Measurements from ENCODE around the gene DAZAP2.

The DAZAP2 gene
- total RNA-seq: 184 to 348 (median 244) reads per million in 3 experiments

DNA sequence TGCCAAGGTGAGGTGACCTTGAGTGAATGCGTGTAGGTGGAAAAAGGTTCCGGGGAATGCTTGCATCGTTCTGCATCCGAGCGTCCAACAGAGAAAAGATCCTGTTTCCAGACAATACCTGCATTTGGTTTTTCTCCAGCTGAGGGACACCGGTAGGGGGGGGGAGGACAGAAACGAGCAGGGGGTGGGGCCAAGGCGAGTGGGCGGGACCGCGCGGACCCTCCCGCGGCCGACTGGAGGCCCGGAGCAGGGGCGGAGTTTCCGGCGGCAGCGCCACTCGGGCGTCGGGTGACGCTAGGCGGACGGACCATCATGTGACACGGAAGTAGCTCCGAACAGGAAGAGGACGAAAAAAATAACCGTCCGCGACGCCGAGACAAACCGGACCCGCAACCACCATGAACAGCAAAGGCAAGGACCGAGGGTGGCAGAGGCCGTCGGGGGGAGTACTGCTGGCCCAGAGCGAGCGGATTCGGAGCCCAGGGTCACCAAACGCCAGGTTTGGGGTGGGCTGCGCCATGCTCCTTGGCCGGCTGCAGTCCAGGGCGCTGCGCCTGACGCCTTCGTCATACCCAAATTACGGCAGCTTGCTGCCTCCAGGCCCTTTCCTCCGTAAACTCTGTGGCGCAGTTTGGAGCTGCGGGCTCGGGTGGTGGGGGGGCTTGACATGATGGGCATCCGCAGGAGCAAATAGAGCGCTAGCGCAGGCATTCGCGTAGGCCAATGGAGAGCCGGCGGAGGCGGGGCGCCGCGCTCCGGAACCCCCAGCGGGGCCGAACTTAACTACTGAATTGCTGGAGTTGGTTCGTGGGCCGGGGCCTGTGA is at the start of gene DAZAP2:
DAZAP2 (plus strand) TSS at position 317 of the 825 bp plus-strand sequence; CDS start at position 399, 82 bp downstream.
- DNase-seq: peak; percentile 91

DNA sequence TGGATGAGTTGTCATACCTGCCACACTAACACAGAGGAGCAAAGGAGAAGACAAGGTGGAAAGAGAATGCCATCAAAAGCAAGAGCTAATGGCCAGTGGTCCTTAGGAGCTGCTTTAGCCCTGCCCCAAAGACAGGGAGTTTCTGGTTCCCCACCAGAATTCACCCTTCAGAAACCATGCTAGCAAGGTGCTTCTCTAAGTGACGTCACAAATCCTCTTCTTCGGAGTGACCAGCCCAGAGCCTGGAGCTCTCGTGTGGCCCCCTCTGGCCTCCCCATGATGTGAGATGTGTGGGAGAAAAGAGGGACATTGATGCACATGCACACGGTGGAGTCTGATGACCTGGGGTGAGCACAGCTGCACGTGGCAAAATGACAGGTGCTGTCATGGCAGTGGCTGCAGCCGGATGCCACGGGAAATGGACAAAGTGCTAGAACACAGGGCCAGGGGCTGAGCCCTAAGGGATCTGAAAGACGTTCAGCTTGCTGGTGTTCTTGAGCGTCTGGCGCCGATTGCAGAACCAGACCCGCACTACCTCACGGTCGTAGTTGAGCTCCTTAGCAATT is 48.8 kb upstream of the DAZAP2 start:
- no peak for DNase-seq

GRCh38 chr12:51190820-51191219 is 47.8 kb upstream of the DAZAP2 start:
- DNase-seq: no peak

GRCh38 chr12:51191516-51192283 is 46.9 kb upstream of the DAZAP2 start:
- DNase-seq: no peak

DNA sequence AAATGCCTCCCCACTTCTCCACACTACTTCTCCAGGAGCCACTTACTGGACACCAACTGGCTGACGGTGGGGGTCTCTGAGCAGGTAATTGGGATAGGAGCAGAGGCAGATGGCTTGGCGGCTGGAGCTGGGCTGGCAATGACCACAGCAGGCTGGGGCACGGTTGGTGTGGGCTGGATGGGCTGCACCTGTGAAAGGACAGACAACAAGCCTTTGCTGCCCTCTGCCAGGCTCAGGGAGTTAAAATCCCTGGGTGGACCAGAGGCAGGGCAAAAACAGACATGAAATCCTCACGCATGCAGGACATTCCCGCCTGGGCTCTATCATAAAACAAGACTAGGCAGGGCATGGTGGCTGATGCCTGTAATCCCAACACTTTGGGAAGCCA is 46.3 kb upstream of the DAZAP2 start:
- DNase-seq: no peak

GRCh38 chr12:51195841-51196240 is 42.8 kb upstream of the DAZAP2 start:
- DNase-seq: no peak

- DNase-seq: no peak
Observed at GRCh38 chr12:51196547-51196946, 42.1 kb upstream of the DAZAP2 start.

- DNase-seq: no peak
Observed at GRCh38 chr12:51197736-51198567, 40.7 kb upstream of the DAZAP2 start.

DNA sequence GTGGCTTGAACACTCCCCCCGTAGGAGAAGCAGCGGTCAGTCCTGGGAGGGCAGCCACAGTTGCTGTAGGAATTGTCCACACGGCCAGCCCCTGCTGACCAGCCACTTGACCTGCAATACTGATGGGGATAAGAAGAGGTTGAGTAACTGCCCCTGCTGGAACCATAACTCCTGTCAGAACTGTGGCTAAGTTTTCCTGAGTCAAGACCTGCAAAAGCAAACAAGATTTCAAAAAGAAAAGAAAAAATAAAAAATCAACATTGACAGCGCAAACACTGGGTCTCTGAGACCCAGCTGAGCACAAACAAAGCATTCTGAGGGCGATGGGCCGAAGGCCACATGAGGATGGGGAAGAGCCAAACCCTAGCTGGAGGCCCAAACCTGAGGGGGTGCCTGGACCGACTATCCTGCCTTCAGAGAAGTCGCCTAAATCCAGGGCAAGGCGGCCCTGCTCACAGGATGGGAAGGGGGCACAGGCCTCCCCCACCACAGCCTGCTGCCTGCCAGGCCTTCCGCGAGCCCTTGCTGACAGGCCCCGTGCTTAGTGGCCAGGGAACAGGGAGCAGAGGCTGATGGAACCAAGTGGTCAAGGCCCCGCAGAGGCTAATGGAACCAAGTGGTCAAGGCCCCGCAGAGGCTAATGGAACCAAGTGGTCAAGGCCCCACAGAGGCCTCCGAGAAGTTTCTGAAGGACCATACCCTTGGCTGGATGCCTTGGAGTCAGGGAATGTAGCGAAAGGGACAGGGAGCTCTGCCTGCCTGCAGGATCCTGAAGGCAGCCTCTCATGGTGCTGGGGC is 39.9 kb upstream of the DAZAP2 start:
- DNase-seq: no peak

- no peak for DNase-seq
Observed at GRCh38 chr12:51199366-51199945, 39.2 kb upstream of the DAZAP2 start.

- DNase-seq: no peak
Observed at GRCh38 chr12:51200156-51200555, 38.5 kb upstream of the DAZAP2 start.

DNA sequence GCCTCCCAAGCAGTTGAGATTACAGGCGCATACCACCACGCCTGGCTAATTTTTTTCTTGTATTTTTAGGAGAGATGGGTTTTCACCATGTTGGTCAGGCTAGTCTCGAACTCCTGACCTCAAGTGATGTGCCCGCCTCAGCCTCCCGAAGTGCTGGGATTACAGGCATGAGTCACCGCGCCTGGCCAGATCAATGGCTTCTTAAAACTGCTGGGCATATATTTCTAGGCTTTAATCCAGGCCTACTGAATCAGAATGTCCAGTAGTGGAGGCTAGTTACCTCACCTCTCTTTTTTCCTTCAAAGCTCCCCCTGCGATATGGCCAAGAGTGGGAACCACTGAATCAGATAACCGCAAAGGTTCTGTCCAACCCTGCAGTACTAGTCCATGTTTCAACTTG is 37.8 kb upstream of the DAZAP2 start:
- no peak for DNase-seq

GRCh38 chr12:51202718-51203117 is 35.9 kb upstream of the DAZAP2 start:
- DNase-seq: peak; percentile 37

DNA sequence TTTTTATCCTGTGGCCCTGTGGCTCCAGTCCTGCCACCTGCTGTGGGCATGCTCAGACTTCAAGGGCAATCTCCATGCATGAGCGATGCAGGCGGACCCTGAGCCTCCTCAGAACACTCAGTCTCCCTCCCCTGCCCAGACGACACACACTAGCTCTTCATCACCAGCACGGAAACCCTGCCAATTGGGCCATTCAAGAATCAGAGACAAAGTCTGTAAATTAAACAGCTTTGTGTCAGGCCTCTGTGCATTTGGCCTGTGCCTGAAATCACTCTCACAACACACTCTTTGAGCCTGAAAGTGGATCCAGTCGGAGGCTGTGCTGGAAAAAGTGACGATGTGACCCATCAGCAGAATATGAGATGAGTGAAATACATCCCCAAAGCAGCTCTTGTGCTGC is 33.3 kb upstream of the DAZAP2 start:
- no peak for DNase-seq

DNA sequence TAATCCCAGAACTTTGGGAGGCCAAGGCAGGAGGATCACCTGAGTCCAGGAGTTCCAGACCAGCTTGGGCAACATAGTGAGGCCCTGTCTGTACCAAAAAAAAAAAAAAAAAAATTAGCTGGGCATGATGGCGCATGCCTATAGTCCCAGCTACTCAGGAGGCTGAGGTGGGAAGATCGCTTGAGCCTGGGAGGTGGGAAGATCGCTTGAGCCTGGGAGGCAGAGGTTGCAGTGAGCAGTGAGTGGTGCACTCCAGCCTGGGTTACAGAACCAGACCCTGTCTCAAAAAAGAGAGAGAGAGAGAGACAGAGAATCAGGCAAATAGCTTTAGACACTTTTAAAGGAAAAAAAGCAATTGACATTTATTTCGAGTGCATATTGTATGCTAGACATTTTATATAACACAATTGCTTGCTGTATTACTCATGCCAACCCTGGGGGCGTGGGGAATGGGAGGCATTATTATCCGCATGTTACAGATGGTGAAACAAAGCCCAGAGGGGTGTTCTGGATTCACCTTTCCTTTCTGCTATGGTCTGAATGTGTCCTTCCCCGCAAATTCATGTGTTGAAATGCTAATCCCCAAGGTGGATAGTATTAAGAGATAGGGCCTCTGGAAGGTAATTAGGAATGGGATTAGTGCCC is 30.5 kb upstream of the DAZAP2 start:
- no peak for DNase-seq

- DNase-seq: no peak
Observed at GRCh38 chr12:51209259-51209658, 29.4 kb upstream of the DAZAP2 start.

- no peak for DNase-seq
Observed at GRCh38 chr12:51210690-51211395, 27.8 kb upstream of the DAZAP2 start.

GRCh38 chr12:51214895-51215294 is 23.7 kb upstream of the DAZAP2 start:
- DNase-seq: no peak

DNA sequence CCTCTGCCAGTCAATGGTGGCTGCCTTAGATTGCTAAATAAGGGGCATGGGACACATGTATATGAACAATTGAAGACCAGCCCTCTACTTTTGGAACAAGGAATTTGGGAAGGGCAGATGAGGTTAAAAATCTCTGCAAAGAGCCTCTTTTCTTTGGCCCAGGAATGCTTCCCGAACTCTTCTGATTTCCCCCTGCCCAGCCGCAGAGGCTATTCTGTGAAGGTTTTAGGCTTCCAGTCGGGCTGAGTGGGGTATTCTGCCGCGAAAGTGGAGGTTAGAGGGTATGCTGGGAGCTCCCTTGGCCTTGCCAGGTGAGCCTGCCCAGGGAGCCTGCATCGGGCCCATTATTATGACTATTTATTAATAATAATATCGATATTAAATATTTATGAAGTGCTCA is 22.0 kb upstream of the DAZAP2 start:
- DNase-seq: no peak
